HepG2 (cell line): ENCODE data around the gene NELFB. TPM values are rescaled to one million over a fixed set of nuclear protein-coding genes. Genes with fewer than 3 reads are reported as not detected.

Experiments
- ARID2 ChIP-seq: sonication (generic); formaldehyde crosslinking; IDR thresholded peaks from 2 replicates; pipeline ENCODE4 v1.8.1; 2022; ENCODE audit warnings: mild to moderate bottlenecking, missing genetic modification reagents, borderline replicate concordance
- CREB3 ChIP-seq: sonication (generic); formaldehyde crosslinking; IDR thresholded peaks from 2 replicates; pipeline ENCODE4 v1.5.0; 2020; ENCODE audit warnings: missing genetic modification reagents
- FOXA1 ChIP-seq, 2 experiments: fragments of 450-650 bp in 1 of 2; sonication (generic) in 1 of 2; formaldehyde crosslinking in 1 of 2; IDR thresholded peaks; 2 replicates each; pipeline versions ENCODE4 v1.4.0 to v1.6.1; 2016 to 2020; ENCODE audit warnings: missing genetic modification reagents in 1 of 2
- GLMP ChIP-seq: sonication (generic); formaldehyde crosslinking; IDR thresholded peaks from 2 replicates; pipeline ENCODE4 v1.9.0; 2021; ENCODE audit warnings: missing genetic modification reagents, mild to moderate bottlenecking, borderline replicate concordance
- HMGXB4 ChIP-seq, 2 experiments: sonication (generic) in 1 of 2; formaldehyde crosslinking in 1 of 2; IDR thresholded peaks; 2 replicates each; pipeline versions ENCODE4 v1.4.0 to v1.6.1; 2018 to 2020; ENCODE audit warnings: missing genetic modification reagents in 2 of 2, borderline replicate concordance in 1 of 2, low read depth in 1 of 2, mild to moderate bottlenecking in 1 of 2, missing biosample characterization in 1 of 2
- HNRNPLL ChIP-seq: fragments of 200-400 bp; formaldehyde crosslinking; IDR thresholded peaks from 2 replicates; pipeline ENCODE4 v1.6.1; 2017; ENCODE audit warnings: mild to moderate bottlenecking, low read depth, low read length; ENCODE audit not compliant: poor library complexity, severe bottlenecking
- JUND ChIP-seq: sonication (generic); formaldehyde crosslinking; IDR thresholded peaks from 2 replicates; pipeline ENCODE4 v1.8.0; 2022; ENCODE audit warnings: mild to moderate bottlenecking, missing genetic modification reagents
- POLR2AphosphoS2 ChIP-seq: IDR thresholded peaks from 2 replicates; pipeline ENCODE4 v1.6.1; 2011; ENCODE audit warnings: low read depth, low read length, improper control_type of control experiment
- RBFOX2 ChIP-seq: fragments of 200-400 bp; formaldehyde crosslinking; IDR thresholded peaks from 2 replicates; pipeline ENCODE4 v1.6.1; 2017; ENCODE audit warnings: low read depth, mild to moderate bottlenecking, low read length
- RFXANK ChIP-seq: IDR thresholded peaks from 2 replicates; pipeline ENCODE4 v1.6.1; 2016
- SPEN ChIP-seq: sonication (generic); formaldehyde crosslinking; IDR thresholded peaks from 2 replicates; pipeline ENCODE4 v1.5.1; 2020; ENCODE audit warnings: low read depth, mild to moderate bottlenecking, missing genetic modification reagents
- TFAP4 ChIP-seq: sonication (generic); IDR thresholded peaks from 2 replicates; pipeline ENCODE4 v1.6.1; 2016; ENCODE audit warnings: low read depth, borderline replicate concordance
- ZBTB3 ChIP-seq: sonication (generic); formaldehyde crosslinking; IDR thresholded peaks from 2 replicates; pipeline ENCODE4 v1.4.0; 2020; ENCODE audit warnings: low read depth, mild to moderate bottlenecking, moderate library complexity, missing genetic modification reagents, borderline replicate concordance
- ZBTB38 ChIP-seq: sonication (generic); formaldehyde crosslinking; IDR thresholded peaks from 2 replicates; pipeline ENCODE4 v1.5.1; 2020; ENCODE audit warnings: mild to moderate bottlenecking, missing genetic modification reagents
- ZBTB46 ChIP-seq: sonication (generic); formaldehyde crosslinking; IDR thresholded peaks from 2 replicates; pipeline ENCODE4 v1.4.0; 2020; ENCODE audit warnings: mild to moderate bottlenecking, missing genetic modification reagents, borderline replicate concordance
- ZFP1 ChIP-seq: IDR thresholded peaks from 2 replicates; pipeline ENCODE4 v1.6.1; 2016
- ZFP36L2 ChIP-seq: sonication (generic); formaldehyde crosslinking; IDR thresholded peaks from 2 replicates; pipeline ENCODE4 v1.4.0; 2020; ENCODE audit warnings: missing genetic modification reagents
- ZNF296 ChIP-seq: sonication (generic); formaldehyde crosslinking; conservative IDR thresholded peaks from 2 replicates; pipeline ENCODE4 v1.5.0; 2020; ENCODE audit warnings: mild to moderate bottlenecking, missing genetic modification reagents
- ZNF343 ChIP-seq: sonication (generic); formaldehyde crosslinking; IDR thresholded peaks from 2 replicates; pipeline ENCODE4 v1.4.0; 2020; ENCODE audit warnings: mild to moderate bottlenecking, missing genetic modification reagents
- ZNF350 ChIP-seq: sonication (generic); formaldehyde crosslinking; IDR thresholded peaks from 2 replicates; pipeline ENCODE4 v1.4.0; 2020; ENCODE audit warnings: mild to moderate bottlenecking, low read depth, missing genetic modification reagents, borderline replicate concordance
- ZNF550 ChIP-seq: sonication (generic); formaldehyde crosslinking; IDR thresholded peaks from 2 replicates; pipeline ENCODE4 v1.4.0; 2020; ENCODE audit warnings: mild to moderate bottlenecking, missing genetic modification reagents, borderline replicate concordance
- ZNF572 ChIP-seq: sonication (generic); formaldehyde crosslinking; IDR thresholded peaks from 2 replicates; pipeline ENCODE4 v1.5.1; 2020; ENCODE audit warnings: mild to moderate bottlenecking, missing genetic modification reagents
- ZNF816 ChIP-seq: sonication (generic); formaldehyde crosslinking; IDR thresholded peaks from 2 replicates; pipeline ENCODE4 v1.8.0; 2022; ENCODE audit warnings: missing genetic modification reagents, mild to moderate bottlenecking, borderline replicate concordance
- ZSCAN31 ChIP-seq: sonication (generic); formaldehyde crosslinking; IDR thresholded peaks from 2 replicates; pipeline ENCODE4 v1.5.0; 2020; ENCODE audit warnings: low read depth, mild to moderate bottlenecking, missing genetic modification reagents
- polyA plus RNA-seq, 8 experiments: library from polyadenylated mRNA; depleted of rRNA in 3 of 8; stranded (reverse) in 7 of 8; unstranded in 1 of 8; fragments of >200 nt; fragmentation: Illumina TruSeq in 4 of 8; extraction: Trizol in 4 of 8; gene quantifications; 2 replicates each; pipeline versions ENCODE4 v1.2.1 to v1.2.3, GENCODE V29; 2011 to 2016; ENCODE audit warnings: low read depth in 4 of 8, missing spikeins in 1 of 8, mixed read lengths in 1 of 8; ENCODE audit not compliant: insufficient read depth in 1 of 8
- total RNA-seq, 5 experiments: library from RNA; depleted of rRNA; stranded (reverse); fragments of >200 nt; fragmentation: Illumina TruSeq; extraction: Trizol; gene quantifications; 2 replicates each; pipeline ENCODE4 v1.2.3, GENCODE V29; 2016; ENCODE audit warnings: low read depth in 1 of 5

Gene NELFB
- total and polyA plus RNA-seq, 2 of the 13 experiments (the other 11 are each of a cell fraction or from before 2014, with no cell fraction given), result 26.5 to 45.8 TPM

- TF ChIP-seq TFAP4 (peak; percentile 4; the same call in 1 of the 2 replicates), POLR2AphosphoS2 (no peak), HMGXB4 (CRISPR knock-in tag; IDR thresholded peaks at IDR 0.05; ENCODE audit: borderline replicate concordance in 1 of 2, low read depth in 1 of 2) (peak in 1 of 2 experiments; percentile 42; a peak in 1 of 4 replicates), CREB3 (CRISPR knock-in tag) (no peak), ZNF816 (CRISPR knock-in tag) (no peak), RBFOX2 (peak; percentile 67), ZNF350 (CRISPR knock-in tag) (no peak), ZBTB46 (CRISPR knock-in tag) (no peak), FOXA1 (IDR thresholded peaks at IDR 0.05) (no peak), FOXA1 (CRISPR knock-in tag; IDR thresholded peaks at IDR 0.05) (no peak), ZSCAN31 (peak; percentile 56; the same call in 1 of the 2 replicates), ZNF572 (no peak), ZNF343 (CRISPR knock-in tag) (0 out of 2 replicates have a peak, but pooled peaks have one; percentile 23), RFXANK (no peak), JUND (CRISPR knock-in tag) (no peak), SPEN (CRISPR knock-in tag) (0 out of 2 replicates have a peak, but pooled peaks have one; percentile 10), ZNF296 (CRISPR knock-in tag) (no peak; the same call in 1 of the 2 replicates), ZNF550 (no peak), ARID2 (0 out of 2 replicates have a peak, but pooled peaks have one; percentile 51), HNRNPLL (peak; percentile 12), ZFP1 (no peak), GLMP (CRISPR knock-in tag) (no peak), ZBTB38 (CRISPR knock-in tag) (peak; percentile 24; the same call in 1 of the 2 replicates), ZFP36L2 (no peak), ZBTB3 (CRISPR knock-in tag) (0 out of 2 replicates have a peak, but pooled peaks have one; percentile 38)
Measured at GRCh38 chr9:137218212-137218753, 36.8 kb upstream of the NELFB start (continued).
